Keratinocyte (primary cell): ENCODE data around the gene PDZRN3. TPM values are rescaled to one million over a fixed set of nuclear protein-coding genes. Genes with fewer than 3 reads are reported as not detected.

Experiments
- DNase-seq: peaks from one replicate; pipeline ENCODE4 v3.0.0-alpha.2; 2011; ENCODE audit warnings: low read depth, missing footprints, low spot score
- FAIRE-seq: peaks from 2 replicates; lab custom pipeline; 2011; peaks lifted over from hg19 to GRCh38; lab: Jason Lieb, UNC
- H2AFZ ChIP-seq: 2 replicates; pipeline ENCODE4 v1.6.0; 2012; ENCODE audit warnings: low read length, control low read depth, inconsistent platforms; ENCODE audit not compliant: control insufficient read depth
- H3K27ac ChIP-seq: 2 replicates; pipeline ENCODE4 v1.5.1; 2011; ENCODE audit warnings: low read length; ENCODE audit not compliant: control insufficient read depth, insufficient read depth
- H3K27me3 ChIP-seq: 3 replicates; pipeline ENCODE4 v1.6.0; 2011; ENCODE audit warnings: low read length; ENCODE audit not compliant: control insufficient read depth, insufficient read depth; ENCODE audit errors: extremely low read depth
- H3K36me3 ChIP-seq, 2 experiments: 2 replicates in 1 of 2; 3 replicates in 1 of 2; pipeline ENCODE4 v1.5.1; 2011; ENCODE audit warnings: low read length in 2 of 2, mild to moderate bottlenecking in 1 of 2; ENCODE audit not compliant: control insufficient read depth in 2 of 2, insufficient read depth in 2 of 2; ENCODE audit errors: extremely low read depth in 1 of 2
- H3K4me1 ChIP-seq: 3 replicates; pipeline ENCODE4 v1.5.1; 2011; ENCODE audit warnings: low read length; ENCODE audit not compliant: control insufficient read depth, insufficient read depth; ENCODE audit errors: extremely low read depth
- H3K4me2 ChIP-seq: 3 replicates; pipeline ENCODE4 v1.6.0; 2011; ENCODE audit warnings: low read depth, low read length; ENCODE audit not compliant: control insufficient read depth, insufficient read depth; ENCODE audit errors: extremely low read depth
- H3K4me3 ChIP-seq, 3 experiments: fragments of 200-600 bp in 1 of 3; sonication (generic) in 1 of 3; 2 replicates in 2 of 3; 3 replicates in 1 of 3; pipeline ENCODE4 v1.5.1; 2011 to 2016; ENCODE audit warnings: low read length in 3 of 3, mild to moderate bottlenecking in 3 of 3, control low read depth in 2 of 3, inconsistent platforms in 1 of 3, low read depth in 1 of 3, mixed read lengths in 1 of 3, mixed run types in 1 of 3, moderate library complexity in 1 of 3; ENCODE audit not compliant: control insufficient read depth in 2 of 3, insufficient read depth in 2 of 3; ENCODE audit errors: extremely low read depth in 1 of 3
- H3K79me2 ChIP-seq: 2 replicates; pipeline ENCODE4 v1.6.0; 2012; ENCODE audit warnings: low read length; ENCODE audit not compliant: control insufficient read depth, insufficient read depth
- H3K9ac ChIP-seq: 3 replicates; pipeline ENCODE4 v1.6.0; 2011; ENCODE audit warnings: low read length; ENCODE audit not compliant: control insufficient read depth, insufficient read depth; ENCODE audit errors: extremely low read depth
- H3K9me1 ChIP-seq: 3 replicates; pipeline ENCODE4 v1.6.0; 2011; ENCODE audit warnings: low read length; ENCODE audit not compliant: control insufficient read depth, insufficient read depth; ENCODE audit errors: extremely low read depth
- H3K9me3 ChIP-seq: 2 replicates; pipeline ENCODE4 v1.5.1; 2012; ENCODE audit warnings: low read depth, low read length; ENCODE audit not compliant: control insufficient read depth
- H4K20me1 ChIP-seq: 3 replicates; pipeline ENCODE4 v1.6.0; 2011; ENCODE audit warnings: low read length; ENCODE audit not compliant: control insufficient read depth, insufficient read depth; ENCODE audit errors: extremely low read depth
- CTCF ChIP-seq, 3 experiments: IDR thresholded peaks in 1 of 3; conservative IDR thresholded peaks in 1 of 3; optimal IDR thresholded peaks in 1 of 3; 2 replicates in 2 of 3; 3 replicates in 1 of 3; pipeline versions ENCODE3 to v1.5.1; 2011; ENCODE audit warnings: low read length in 3 of 3, mild to moderate bottlenecking in 3 of 3, moderate library complexity in 2 of 3, control low read depth in 1 of 3, inconsistent platforms in 1 of 3; ENCODE audit not compliant: insufficient read depth in 2 of 3; ENCODE audit errors: extremely low read depth in 1 of 3
- EZH2 ChIP-seq: IDR thresholded peaks from one replicate; pipeline ENCODE4 v1.6.1; 2012; ENCODE audit warnings: inconsistent platforms, mild to moderate bottlenecking, low read length, moderate library complexity
- dilution Hi-C: fragments of 300-500 bp; cut with MboI; formaldehyde crosslinking; loops from one replicate; pipeline ENCODE4 v1.7.0; 2020; ENCODE audit warnings: low sequenced_read_pairs; ENCODE audit not compliant: extremely low pct_ligation_motif_present
- polyA plus RNA-seq, 5 experiments: library from polyadenylated mRNA; depleted of rRNA in 3 of 5; stranded (reverse) in 3 of 5; stranded (forward) in 1 of 5; unstranded in 1 of 5; fragments of >200 nt; gene quantifications; 1 replicate in 1 of 5; 2 replicates in 3 of 5; 3 replicates in 1 of 5; pipeline versions ENCODE4 v1.2.1 to v1.2.3, GENCODE V29; 2011 to 2012; ENCODE audit warnings: missing spikeins in 2 of 5, low read depth in 1 of 5, low replicate concordance in 1 of 5

The PDZRN3 gene
- polyA plus RNA-seq, 1 donor (not counting 4 experiments of a cell fraction or from before 2014, with no cell fraction given) = not detected

GRCh38 chr3:73432023-73432705, 192.6 kb downstream of the PDZRN3 start:
- FAIRE-seq = no peak
- H3K27ac ChIP-seq = no peak overlapping the region

GRCh38 chr3:73431183-73431900, 193.4 kb downstream of the PDZRN3 start:
- no peaks in the 10 kb centered on the region for H3K36me3 ChIP-seq
- no peak overlapping the region for H2AFZ ChIP-seq
- no peaks in the 10 kb centered on the region for H4K20me1 ChIP-seq
- H3K27me3 ChIP-seq = no peaks in the 10 kb centered on the region
- no peaks in the 10 kb centered on the region for H3K4me1 ChIP-seq
- TF ChIP-seq CTCF (optimal IDR thresholded peaks at IDR 0.05 in 1 of 3, IDR thresholded peaks at IDR 0.05 in 1 of 3, conservative IDR thresholded peaks at IDR 0.05 in 1 of 3; ENCODE audit: extremely low read depth in 1 of 3, insufficient read depth in 2 of 3, low read length in 3 of 3) = no peak
- no peak for TF ChIP-seq EZH2
- no peak overlapping the region for H3K27ac ChIP-seq
- no peak overlapping the region for H3K9ac ChIP-seq
- dilution Hi-C loops = no loop called here
- DNase-seq = no peak
- H3K4me2 ChIP-seq = no peak overlapping the region
- no peak for FAIRE-seq
- H3K4me3 ChIP-seq = no peak overlapping the region
- H3K9me3 ChIP-seq = no peaks in the 10 kb centered on the region
- no peaks in the 10 kb centered on the region for H3K9me1 ChIP-seq
- no peaks in the 10 kb centered on the region for H3K79me2 ChIP-seq

More at GRCh38 chr3:73432023-73432705, 192.6 kb downstream of the PDZRN3 start:
- Histone ChIP-seq H3K79me2 (no peaks in the 10 kb centered on the region), H2AFZ (no peak overlapping the region), H3K4me3 (no peak overlapping the region), H3K36me3 (no peaks in the 10 kb centered on the region), H3K9me3 (no peaks in the 10 kb centered on the region), H3K4me2 (no peak overlapping the region), H3K27me3 (no peaks in the 10 kb centered on the region), H4K20me1 (no peaks in the 10 kb centered on the region), H3K4me1 (no peaks in the 10 kb centered on the region), H3K9ac (no peak overlapping the region), H3K9me1 (no peaks in the 10 kb centered on the region)
- TF ChIP-seq CTCF (optimal IDR thresholded peaks at IDR 0.05 in 1 of 3, IDR thresholded peaks at IDR 0.05 in 1 of 3, conservative IDR thresholded peaks at IDR 0.05 in 1 of 3; ENCODE audit: extremely low read depth in 1 of 3, insufficient read depth in 2 of 3, low read length in 3 of 3) = peak; percentile 49 to 61 (median 50)
- no peak for TF ChIP-seq EZH2
- dilution Hi-C loops = no loop called here
- no peak for DNase-seq
